ENCODE measurements around the gene MAGEA12.
"Not testable (repeated sequence)": the region's sequence is repeated elsewhere in the genome, so short reads cannot be mapped to it uniquely, and the experiment has no call there.

The MAGEA12 gene

DNA sequence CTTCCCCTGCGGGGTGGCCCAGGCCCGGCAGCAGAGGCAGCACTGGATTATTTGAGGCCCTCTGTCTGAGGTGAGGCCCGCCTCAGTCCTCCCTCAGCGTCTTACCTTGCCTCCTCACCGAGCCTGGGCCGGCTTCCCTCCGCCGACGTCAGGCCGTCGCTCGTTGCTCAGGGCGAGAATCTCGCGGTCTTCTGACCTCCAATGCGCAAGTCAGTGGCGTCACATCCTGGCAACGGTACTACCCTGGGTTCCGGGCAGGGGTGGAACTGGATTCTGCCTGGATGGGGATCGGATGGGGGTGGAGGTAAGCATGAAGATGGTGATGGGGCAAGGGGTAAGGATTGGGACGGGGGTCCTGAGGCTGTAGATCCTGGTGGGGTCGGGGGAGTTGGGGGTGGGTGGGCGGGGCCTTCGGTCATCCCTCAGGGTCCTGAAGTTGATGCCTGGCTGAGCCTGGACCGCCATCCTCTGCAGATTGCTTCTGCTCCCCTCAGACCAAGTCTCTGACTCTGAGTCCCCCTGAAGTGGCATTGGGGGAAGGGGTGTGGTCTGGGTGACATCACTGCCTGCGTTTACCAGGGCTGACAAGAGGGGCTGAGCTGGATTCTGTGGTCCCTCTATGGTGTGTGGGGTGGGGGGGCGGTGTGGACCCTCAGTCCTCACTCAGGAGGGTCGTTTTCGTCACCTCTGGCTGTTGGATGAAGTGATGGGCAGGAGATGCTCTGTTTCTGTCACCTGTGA, 36.2 kb downstream of the MAGEA12 start, which contains the start of gene MAGEA6:
Gene MAGEA6 (minus strand): TSS at position 141 of the 741 bp plus-strand sequence. CDS start 2,039 bp downstream, outside the sequence.
- not testable (repeated sequence) for DNase-seq

DNA sequence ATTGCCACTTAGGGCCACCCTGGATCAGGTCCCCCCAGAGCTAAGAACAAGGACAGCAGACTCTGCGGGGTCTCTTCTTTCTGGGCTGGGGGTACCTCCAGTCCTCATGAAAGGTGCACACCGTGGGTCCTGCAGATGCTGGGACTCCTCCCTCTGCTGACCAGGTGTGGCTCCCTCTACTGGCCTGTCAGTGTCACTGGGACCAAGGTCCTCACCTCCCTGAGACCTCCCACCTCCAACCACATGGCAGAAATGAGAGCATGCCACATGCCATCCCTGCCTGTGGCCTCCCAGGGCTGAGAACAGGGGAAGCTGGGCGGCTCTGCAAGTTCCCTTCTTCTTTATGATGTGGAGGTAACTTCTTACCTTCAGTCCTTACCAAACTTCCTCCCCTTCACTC, 53.5 kb downstream of the MAGEA12 start:
- not testable (repeated sequence) for DNase-seq

Measured in T-helper 2 cell (primary cell).